Measurements from ENCODE around the gene LILRA2.

DNA sequence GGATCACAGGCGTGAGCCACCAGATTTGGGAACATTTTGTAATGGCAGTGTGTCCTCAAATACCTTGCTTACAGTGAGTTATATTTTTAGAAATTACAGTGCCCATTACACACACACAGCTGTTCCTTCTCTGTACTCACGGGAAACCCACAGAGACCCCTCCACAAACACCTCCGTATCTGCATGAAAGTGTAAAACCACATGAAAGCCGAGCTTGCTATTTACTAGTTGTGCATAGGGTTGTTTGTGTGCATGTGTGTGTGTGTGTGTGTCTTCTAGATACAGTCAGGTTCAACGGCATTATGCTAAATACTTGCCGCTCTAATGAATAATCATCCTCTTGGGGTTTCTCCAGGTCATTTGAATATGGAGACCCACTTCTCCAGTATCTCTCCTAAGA, 22.3 kb upstream of the LILRA2 start:
- no peak for TF ChIP-seq CTCF (IDR thresholded peaks at IDR 0.05)
- no peak for TF ChIP-seq POLR2A (IDR thresholded peaks at IDR 0.05)
- no peak for TF ChIP-seq POLR2AphosphoS5 (IDR thresholded peaks at IDR 0.05)

All from breast epithelium (tissue), 3 donors.